AG04450 (cell line): ENCODE results near the gene MUC22. TPM values are rescaled to one million over a fixed set of nuclear protein-coding genes. Genes with fewer than 3 reads are reported as not detected.

ENCODE experiments used
- CTCF ChIA-PET: fragments of 300-600, 350-600 bp; formaldehyde crosslinking; extraction: SDS; loops from one replicate; lab custom pipeline; 2022; ENCODE audit warnings: antibody characterized with exemption, inconsistent platforms; lab: Charles Lee
- POLR2A ChIA-PET: fragments of 350-600 bp; formaldehyde crosslinking; extraction: SDS; loops from one replicate; lab custom pipeline; 2021; ENCODE audit warnings: antibody characterized with exemption, inconsistent platforms; lab: Yijun Ruan, JAX
- DNase-seq: peaks from one replicate; pipeline ENCODE4 v3.0.0-alpha.2; 2011; ENCODE audit warnings: low read depth, low spot score
- H3K27ac ChIP-seq: one replicate; pipeline ENCODE4 v1.5.1; 2012; ENCODE audit warnings: low read depth, low read length, control low read depth
- H3K27me3 ChIP-seq: one replicate; pipeline ENCODE4 v1.6.0; 2012; ENCODE audit warnings: low read length; ENCODE audit not compliant: control insufficient read depth, insufficient read depth
- H3K4me3 ChIP-seq: 2 replicates; pipeline ENCODE4 v1.5.1; 2011; ENCODE audit warnings: mild to moderate bottlenecking, low read depth, low read length, control low read depth
- H3K9me3 ChIP-seq: 2 replicates; pipeline ENCODE4 v1.5.1; 2012; ENCODE audit warnings: low read length; ENCODE audit not compliant: control insufficient read depth, insufficient read depth
- polyA minus RNA-seq: library from RNA; depleted of rRNA, polyadenylated mRNA; stranded (reverse); fragments of >200 nt; gene quantifications from 2 replicates; pipeline ENCODE4 v1.2.3, GENCODE V29; 2011; rRNA and poly(A)+ RNA removed
- polyA plus RNA-seq: library from polyadenylated mRNA; depleted of rRNA; stranded (reverse); fragments of >200 nt; gene quantifications from 2 replicates; pipeline ENCODE4 v1.2.3, GENCODE V29; 2011; rRNA removed
- TF ChIP-seq, protein P1 (sequence below): IDR thresholded peaks from 2 replicates; pipeline ENCODE4 v1.5.1; 2011; ENCODE audit warnings: low read depth, low read length, control low read depth, inconsistent platforms

MUC22 gene
- polyA plus RNA-seq (not detected in 2 replicates), polyA minus RNA-seq (not detected in 2 replicates)

DNA sequence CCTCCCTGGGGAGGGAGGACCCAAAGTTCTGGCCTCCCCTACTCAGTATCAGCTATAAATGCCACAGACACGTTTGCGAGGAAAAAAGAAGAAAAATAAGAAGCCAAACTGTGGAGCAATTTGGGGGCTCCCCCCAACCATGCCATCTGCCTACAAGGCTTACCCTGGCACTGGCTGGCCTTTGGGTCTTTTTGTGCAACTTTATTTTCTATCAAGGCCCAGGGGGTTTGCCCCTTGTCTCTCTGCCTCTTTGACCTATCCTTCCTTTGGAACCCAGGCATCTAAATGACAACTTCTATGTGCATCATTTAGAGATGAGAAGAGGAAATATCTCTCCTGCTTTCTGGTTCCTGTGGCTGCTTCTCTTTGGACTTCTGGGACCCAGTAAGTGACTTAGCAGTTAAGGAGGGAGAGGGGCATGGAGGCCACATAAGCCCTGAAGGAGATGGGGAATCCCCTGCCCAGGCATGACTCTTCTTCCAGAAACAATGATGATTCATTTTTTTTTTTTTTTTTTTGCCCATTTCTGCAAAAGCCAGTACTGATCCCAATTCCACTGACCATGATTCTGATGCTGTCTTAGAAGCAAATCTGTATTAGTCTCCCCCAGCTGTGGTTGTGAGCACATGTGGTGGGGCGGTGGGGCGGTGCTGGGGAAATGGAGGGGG, at the start of gene MUC22:
Gene MUC22 (plus strand): TSS at position 82 of the 668 bp plus-strand sequence. CDS start 233 bp downstream, at position 315.
- Histone ChIP-seq H3K9me3 (no peaks in the 10 kb centered on the region), H3K27ac (no peak within 1 kb of the TSS), H3K4me3 (no peak within 1 kb of the TSS), H3K27me3 (peaks cover 11% of the 10 kb centered on the region)
- CTCF ChIA-PET = no interaction called here
- TF ChIP-seq, protein P1, sequence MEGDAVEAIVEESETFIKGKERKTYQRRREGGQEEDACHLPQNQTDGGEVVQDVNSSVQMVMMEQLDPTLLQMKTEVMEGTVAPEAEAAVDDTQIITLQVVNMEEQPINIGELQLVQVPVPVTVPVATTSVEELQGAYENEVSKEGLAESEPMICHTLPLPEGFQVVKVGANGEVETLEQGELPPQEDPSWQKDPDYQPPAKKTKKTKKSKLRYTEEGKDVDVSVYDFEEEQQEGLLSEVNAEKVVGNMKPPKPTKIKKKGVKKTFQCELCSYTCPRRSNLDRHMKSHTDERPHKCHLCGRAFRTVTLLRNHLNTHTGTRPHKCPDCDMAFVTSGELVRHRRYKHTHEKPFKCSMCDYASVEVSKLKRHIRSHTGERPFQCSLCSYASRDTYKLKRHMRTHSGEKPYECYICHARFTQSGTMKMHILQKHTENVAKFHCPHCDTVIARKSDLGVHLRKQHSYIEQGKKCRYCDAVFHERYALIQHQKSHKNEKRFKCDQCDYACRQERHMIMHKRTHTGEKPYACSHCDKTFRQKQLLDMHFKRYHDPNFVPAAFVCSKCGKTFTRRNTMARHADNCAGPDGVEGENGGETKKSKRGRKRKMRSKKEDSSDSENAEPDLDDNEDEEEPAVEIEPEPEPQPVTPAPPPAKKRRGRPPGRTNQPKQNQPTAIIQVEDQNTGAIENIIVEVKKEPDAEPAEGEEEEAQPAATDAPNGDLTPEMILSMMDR = no peak
- DNase-seq = no peak
- POLR2A ChIA-PET = no interaction called here

DNA sequence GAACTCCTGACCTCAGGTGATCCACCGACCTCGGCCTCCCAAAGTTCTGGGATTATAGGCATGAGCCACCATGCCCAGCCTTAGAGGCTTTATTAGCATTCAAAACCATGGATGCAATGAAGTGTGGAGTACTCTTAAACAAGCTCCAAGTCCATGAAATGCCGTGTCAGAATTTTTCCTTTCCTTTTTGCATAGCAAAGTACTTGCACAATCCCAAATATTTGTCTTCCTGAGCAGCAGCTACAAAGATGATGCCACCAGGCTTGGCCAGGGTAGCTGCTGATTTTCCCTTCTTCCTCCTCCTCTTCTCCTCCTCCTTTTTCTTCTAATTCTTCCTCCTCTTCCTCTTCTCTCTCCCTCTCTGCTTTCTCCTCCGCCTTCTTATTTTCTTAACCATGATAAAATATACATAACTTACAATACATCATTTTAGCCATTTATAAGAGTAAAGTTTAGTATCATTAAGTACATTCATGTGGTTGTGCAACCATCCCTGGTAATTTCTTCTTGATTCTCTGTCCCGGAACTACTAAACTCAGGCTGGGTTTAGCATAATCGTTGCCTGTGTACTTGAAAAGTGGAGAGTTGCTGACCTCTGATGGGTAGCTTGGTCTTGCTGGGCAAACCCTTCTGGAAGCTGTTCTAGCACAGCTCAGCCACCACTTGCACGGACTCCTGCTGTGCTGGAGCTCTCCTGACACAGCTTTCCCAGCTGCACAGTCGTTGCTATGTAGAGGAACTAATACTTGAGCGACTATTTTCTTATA, 49.2 kb upstream of the MUC22 start:
- no peak for DNase-seq
- H3K27ac ChIP-seq = no peak overlapping the region
- POLR2A ChIA-PET = no interaction called here
- CTCF ChIA-PET = interaction anchor here (1.2 to 2.1 kb wide), 4 partner anchors 18 to 126 kb away, joined by 3 to 9 read pairs (median 5); no protein-coding TSS in a partner anchor
- TF ChIP-seq, protein P1 = no peak
- peaks cover 30% of the 10 kb centered on the region for H3K27me3 ChIP-seq
- no peak overlapping the region for H3K4me3 ChIP-seq
- H3K9me3 ChIP-seq = no peaks in the 10 kb centered on the region

DNA sequence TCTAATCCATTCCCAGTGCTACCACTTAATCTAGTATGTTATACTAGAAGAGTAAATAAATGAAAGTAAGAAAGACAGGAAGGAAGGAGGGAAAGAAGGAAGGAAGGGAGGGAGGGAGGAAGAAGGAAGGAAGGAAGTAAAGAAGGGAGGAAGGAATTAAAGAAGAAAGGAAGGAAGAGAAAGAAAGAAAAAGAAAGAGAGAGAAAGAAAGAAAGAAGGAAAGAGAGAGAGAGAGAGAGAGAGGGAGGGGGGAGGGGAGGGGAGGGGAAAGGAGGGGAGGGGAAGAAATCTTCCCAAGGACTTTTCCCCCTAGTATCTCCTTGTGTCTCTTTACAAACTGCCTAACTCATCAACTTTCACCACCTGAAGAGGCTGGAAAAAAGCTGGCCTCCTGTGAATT, 47.6 kb upstream of the MUC22 start:
- Histone ChIP-seq H3K27ac (no peak overlapping the region), H3K27me3 (peaks cover 33% of the 10 kb centered on the region), H3K9me3 (no peaks in the 10 kb centered on the region), H3K4me3 (no peak overlapping the region)
- TF ChIP-seq, protein P1 = no peak
- DNase-seq = no peak
- ChIA-PET CTCF (no interaction called here), POLR2A (no interaction called here)

DNA sequence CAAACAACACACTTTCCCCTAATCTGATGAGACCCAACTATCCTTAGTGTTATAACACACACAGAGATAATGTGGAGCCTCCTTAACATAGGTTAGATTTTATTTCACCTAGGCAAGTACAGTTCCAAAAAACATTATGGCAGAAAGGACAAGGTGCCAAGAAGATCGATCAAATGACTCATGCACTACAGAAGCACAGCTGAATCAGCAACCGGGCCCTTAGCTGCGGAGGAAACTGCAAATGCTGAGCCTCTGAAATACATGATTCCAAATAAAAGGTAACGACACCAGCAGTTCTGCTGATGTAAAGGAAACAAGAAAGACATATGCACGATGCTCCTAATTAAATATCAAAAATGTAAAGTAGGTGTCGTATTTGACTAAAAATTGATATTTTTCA, 46.6 kb upstream of the MUC22 start:
- no peak for DNase-seq
- Histone ChIP-seq H3K4me3 (no peak overlapping the region), H3K27ac (no peak overlapping the region), H3K9me3 (no peaks in the 10 kb centered on the region), H3K27me3 (peaks cover 33% of the 10 kb centered on the region)
- POLR2A ChIA-PET = no interaction called here
- CTCF ChIA-PET = no interaction called here
- TF ChIP-seq, protein P1 = no peak

DNA sequence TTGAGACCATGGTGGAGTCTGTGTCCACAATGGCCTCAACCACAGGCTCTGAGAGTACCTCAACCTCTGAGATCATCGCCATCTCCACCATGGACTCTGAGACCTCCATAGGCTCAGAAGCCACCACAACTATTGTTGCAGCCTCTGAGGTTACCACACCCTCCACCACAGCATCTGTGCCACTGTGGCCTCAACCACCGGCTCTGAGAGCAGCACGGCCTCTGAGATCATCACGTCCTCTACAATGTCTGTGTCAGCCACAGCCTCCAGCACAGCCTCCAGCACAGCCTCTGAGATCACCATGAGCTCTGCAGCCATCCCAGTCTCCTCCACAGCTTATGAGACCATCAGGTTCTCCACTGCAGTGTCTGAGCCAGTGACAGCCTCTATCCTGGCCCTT, 46.2 kb upstream of the MUC22 start:
- ChIA-PET CTCF (no interaction called here), POLR2A (no interaction called here)

More for the DNA sequence above, 46.2 kb upstream of the MUC22 start:
- Histone ChIP-seq H3K27ac (no peak overlapping the region), H3K4me3 (no peak overlapping the region), H3K27me3 (peaks cover 33% of the 10 kb centered on the region), H3K9me3 (no peaks in the 10 kb centered on the region)
- TF ChIP-seq, protein P1 = no peak
- no peak for DNase-seq
